ENCODE measurements around the gene STK16. TPM values are rescaled to one million over a fixed set of nuclear protein-coding genes. Genes with fewer than 3 reads are reported as not detected.

Gene STK16
- total and polyA plus RNA-seq, 12 donors, result 12.9 to 26.7 (median 19.7) TPM

DNA sequence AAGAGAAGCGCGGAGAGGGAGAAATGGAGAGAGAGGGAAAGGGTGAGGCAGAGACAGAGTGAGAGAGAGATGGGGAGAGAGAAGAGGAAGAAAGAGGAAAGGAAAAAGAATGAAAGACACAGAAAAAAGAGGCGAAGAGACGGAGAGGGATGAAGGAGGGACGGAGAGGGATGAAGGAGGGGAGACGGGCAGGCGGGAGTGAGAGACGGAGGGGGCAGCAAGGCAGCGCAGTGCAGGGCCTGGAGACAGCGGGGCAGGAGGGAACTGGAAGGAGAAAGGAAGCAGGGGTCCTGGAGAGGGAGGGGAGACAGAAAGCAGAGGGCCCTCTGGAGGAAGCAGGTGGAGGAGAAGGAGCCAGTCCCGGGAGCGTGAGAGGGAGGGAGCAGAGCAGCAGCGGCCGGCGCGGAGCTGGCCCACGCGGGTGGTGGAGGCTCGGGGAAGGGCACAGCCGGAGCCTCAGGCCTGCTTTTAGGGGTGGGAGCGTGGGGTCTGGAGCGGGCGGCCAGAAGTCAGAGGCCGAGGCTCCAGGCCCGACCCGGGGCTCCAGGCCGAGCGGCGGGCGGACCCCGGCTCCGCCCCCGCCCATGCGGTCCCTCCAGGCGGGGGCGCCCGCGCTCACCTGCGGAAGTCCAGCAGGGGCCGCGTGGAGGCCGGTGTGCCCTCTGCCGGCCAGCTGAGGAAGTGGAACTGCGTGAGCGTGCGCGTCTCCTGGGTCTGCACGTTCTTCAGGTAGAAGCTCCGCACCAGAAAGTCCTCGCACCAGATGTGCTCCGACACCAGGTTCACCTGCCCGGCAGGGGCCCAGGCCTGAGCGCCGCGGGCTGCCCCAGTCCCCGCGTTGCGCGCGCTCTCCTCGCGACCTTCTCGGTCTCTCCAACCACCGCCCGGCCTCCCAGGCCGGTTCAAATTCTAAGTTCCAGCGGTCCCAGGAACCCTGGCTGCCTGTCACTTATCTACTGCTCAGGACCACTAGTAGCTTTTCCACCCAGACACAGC is 49.4 kb downstream of the STK16 start:
- peak overlapping the region; percentile 8 to 90 (median 82) for H3K27ac ChIP-seq
- H3K9me3 ChIP-seq, result no peaks in the 10 kb centered on the region
- H3K4me3 ChIP-seq, result peak overlapping the region; percentile 43 to 67 (median 62)
- peaks cover 3 to 24% (median 12%) of the 10 kb centered on the region in 9 donors for H3K4me1 ChIP-seq
- TF ChIP-seq, protein P1, sequence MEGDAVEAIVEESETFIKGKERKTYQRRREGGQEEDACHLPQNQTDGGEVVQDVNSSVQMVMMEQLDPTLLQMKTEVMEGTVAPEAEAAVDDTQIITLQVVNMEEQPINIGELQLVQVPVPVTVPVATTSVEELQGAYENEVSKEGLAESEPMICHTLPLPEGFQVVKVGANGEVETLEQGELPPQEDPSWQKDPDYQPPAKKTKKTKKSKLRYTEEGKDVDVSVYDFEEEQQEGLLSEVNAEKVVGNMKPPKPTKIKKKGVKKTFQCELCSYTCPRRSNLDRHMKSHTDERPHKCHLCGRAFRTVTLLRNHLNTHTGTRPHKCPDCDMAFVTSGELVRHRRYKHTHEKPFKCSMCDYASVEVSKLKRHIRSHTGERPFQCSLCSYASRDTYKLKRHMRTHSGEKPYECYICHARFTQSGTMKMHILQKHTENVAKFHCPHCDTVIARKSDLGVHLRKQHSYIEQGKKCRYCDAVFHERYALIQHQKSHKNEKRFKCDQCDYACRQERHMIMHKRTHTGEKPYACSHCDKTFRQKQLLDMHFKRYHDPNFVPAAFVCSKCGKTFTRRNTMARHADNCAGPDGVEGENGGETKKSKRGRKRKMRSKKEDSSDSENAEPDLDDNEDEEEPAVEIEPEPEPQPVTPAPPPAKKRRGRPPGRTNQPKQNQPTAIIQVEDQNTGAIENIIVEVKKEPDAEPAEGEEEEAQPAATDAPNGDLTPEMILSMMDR (IDR thresholded peaks at IDR 0.05), result peak; percentile 99 to 100 (median 99)
- H3K27me3 ChIP-seq, result peaks cover 0 to 13% (median 8%) of the 10 kb centered on the region in 7 donors
- WGBS, 2 donors, result 6 to 8% methylated on average over 59 to 67 of the region's 67 CpGs
- intact Hi-C loops (cut with DNase I), result loop anchor here (1.0 to 10.0 kb wide), 16 partner anchors 15 to 240 kb away; partner anchors contain the start of genes NHEJ1 (in 4 of the 10), CNPPD1 (in 3 of the 10), DNAJB2 (in 3 of the 10) and RETREG2 (in 3 of the 10)
- ATAC-seq (peak; percentile 86 to 92 (median 89)), DNase-seq (peak; percentile 81 to 90)
- H3K36me3 ChIP-seq, result no peaks in the 10 kb centered on the region

DNA sequence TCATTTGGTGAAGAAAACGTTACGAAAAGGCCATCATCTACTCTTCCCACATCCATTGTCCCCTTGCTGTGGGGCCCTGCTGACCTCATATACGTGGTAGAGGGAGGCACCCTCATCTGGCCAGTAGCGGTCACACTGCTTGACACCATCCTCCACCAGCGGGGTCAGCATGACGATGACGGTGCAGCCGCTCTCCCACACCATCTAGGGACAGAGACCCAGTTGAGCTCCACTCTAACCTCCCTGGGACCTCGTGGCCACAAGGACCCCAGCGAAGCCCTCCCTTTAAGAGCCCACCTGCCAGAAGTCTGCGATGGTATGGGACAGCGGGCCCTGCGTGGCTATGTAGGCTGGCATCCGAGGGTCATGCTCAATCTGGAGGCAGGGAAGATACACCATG is 50.9 kb downstream of the STK16 start:
- intact Hi-C loops (cut with DNase I), result loop anchor here in 6 of 10 donors (2.0 to 10.0 kb wide), 5 partner anchors 69 to 241 kb away; partner anchors contain the start of genes ANKZF1 (in 2 of the 6) and ATG9A (in 2 of the 6)
- Histone ChIP-seq H3K4me3 (no peak overlapping the region), H3K36me3 (no peaks in the 10 kb centered on the region), H3K27me3 (peaks cover 0 to 28% (median 11%) of the 10 kb centered on the region in 7 donors), H3K9me3 (no peaks in the 10 kb centered on the region), H3K27ac (no peak overlapping the region), H3K4me1 (peaks cover 3 to 21% (median 12%) of the 10 kb centered on the region in 9 donors)
- ATAC-seq, result no peak
- DNase-seq, result no peak
- TF ChIP-seq, protein P1 (IDR thresholded peaks at IDR 0.05), result no peak
- 81 to 85% methylated on average over 14 of the region's 14 CpGs for WGBS, 2 donors

DNA sequence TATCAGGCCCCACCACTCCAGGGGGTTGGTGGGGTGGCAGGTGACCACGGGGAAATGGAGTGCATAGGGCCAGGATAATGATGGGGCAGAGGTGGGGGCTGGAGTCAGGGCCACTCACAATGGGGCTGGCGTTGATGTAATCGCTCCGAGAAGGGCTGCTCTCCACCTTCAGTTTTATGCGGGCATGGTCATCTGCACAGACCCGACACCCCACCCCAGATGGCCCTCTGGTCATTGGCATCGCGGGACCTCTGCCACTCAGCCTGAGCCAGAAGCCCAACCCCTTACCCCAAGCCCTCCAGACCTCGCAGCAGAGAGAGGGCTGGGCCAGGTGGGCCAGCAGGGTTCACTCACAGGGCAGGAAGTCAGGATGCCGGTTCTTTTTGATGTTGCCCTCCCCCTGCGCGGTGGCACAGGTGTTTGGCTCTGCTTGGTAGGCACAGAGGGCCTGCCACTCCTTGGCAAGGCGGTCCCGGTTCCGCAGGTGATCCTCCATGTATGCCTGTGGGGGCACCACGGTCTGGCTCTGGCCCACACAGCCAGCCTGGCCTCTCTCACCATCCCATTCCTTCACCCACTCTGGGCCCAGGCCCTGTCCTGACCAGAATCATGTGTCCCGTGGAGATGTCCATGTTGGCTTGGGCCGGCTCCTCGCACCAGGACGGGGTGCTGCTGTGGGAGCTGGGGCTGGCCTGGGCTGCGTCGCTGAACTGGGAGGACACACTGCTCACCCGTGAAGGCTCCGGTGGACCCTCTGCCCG is 51.5 kb downstream of the STK16 start:
- ATAC-seq, result no peak
- no peak for DNase-seq
- Histone ChIP-seq H3K27ac (no peak overlapping the region), H3K4me3 (no peak overlapping the region), H3K27me3 (peaks cover 0 to 33% (median 16%) of the 10 kb centered on the region in 7 donors), H3K4me1 (peaks cover 3 to 21% (median 12%) of the 10 kb centered on the region in 9 donors), H3K9me3 (no peaks in the 10 kb centered on the region), H3K36me3 (no peaks in the 10 kb centered on the region)
- whole genome bisulfite sequencing, 2 donors, result 87 to 92% methylated on average over 25 of the region's 25 CpGs
- TF ChIP-seq, protein P1 (IDR thresholded peaks at IDR 0.05), result no peak
- intact Hi-C loops (cut with DNase I), result loop anchor here in 6 of 10 donors (2.0 to 10.0 kb wide), 5 partner anchors 70 to 242 kb away; partner anchors contain the start of genes ANKZF1 (in 2 of the 6) and ATG9A (in 2 of the 6)

Data from heart right ventricle (tissue), 16 donors.